Effector CD4-positive, alpha-beta T cell (primary cell): ENCODE data around the gene KCNJ3. TPM values are rescaled to one million over a fixed set of nuclear protein-coding genes. Genes with fewer than 3 reads are reported as not detected.

Source experiments
- DNase-seq: peaks from one replicate; pipeline ENCODE4 v3.0.0-alpha.2; 2020
- total RNA-seq: gene quantifications from one replicate; lab custom pipeline; 2026; lab: John Stamatoyannopoulos, UW

KCNJ3 gene, protein sequence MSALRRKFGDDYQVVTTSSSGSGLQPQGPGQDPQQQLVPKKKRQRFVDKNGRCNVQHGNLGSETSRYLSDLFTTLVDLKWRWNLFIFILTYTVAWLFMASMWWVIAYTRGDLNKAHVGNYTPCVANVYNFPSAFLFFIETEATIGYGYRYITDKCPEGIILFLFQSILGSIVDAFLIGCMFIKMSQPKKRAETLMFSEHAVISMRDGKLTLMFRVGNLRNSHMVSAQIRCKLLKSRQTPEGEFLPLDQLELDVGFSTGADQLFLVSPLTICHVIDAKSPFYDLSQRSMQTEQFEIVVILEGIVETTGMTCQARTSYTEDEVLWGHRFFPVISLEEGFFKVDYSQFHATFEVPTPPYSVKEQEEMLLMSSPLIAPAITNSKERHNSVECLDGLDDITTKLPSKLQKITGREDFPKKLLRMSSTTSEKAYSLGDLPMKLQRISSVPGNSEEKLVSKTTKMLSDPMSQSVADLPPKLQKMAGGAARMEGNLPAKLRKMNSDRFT
- total RNA-seq = not detected

GRCh38 chr2:154698296-154698720 lies at the start of gene KCNJ3:
TSS of gene KCNJ3 (plus strand) at chr2:154698695. CDS start at chr2:154698776, 81 bp downstream.
- no peak for DNase-seq

GRCh38 chr2:154655499-154655898 lies 43.0 kb upstream of the KCNJ3 start:
- no peak for DNase-seq

DNA sequence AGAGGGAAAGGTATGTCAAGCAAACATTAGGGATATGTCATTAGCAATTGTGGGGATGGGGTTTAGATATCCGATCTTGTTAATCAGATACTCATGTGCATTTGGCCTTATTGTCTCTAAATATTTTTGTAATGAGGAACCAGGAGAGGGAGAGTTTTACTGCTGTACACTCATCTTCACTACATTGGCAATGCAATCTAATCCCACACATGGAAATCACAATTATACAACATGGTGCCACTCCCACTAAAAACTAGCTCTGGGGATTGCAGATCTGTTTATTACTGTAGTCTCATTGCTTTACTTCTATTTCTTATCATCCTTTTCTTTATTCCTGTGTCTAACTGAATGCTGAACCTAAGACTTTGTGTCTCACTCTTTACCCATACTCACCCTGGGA lies 39.6 kb upstream of the KCNJ3 start:
- DNase-seq = no peak

DNA sequence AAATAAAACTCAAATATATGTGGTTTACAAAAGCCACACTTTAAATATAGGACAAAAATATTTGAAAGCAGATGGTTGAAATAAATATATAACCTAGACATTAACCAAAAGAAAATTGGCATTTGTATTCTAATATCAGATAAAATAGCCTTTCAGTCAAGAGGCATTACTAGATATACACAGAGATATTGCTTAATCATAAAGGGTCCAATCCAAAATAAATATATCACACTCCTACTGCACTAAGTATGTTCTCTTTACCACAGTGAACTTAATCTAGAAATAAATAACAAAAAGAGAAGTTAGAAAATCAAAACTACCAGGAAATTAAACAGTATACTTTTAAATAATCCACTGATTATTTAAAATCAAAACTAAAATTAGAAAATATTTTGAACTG lies 34.2 kb upstream of the KCNJ3 start:
- no peak for DNase-seq

DNA sequence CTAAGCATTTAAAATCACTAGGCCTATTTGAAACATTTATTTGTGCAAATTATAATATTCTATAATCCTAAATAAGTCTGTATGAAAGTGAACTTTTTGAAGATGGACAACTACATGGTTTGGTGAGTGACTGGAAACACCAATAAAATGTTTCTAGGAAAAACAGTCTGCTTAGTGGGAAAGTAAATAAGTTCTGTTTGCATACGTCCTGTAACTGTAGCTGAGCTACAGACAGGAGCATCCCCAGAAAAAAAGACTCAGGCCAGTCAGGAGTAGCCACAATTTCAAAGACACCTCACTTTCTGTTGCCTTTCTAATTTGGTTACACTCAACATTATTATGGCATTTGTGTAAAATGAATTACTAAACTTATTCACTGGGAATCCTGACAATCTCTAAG lies 28.4 kb upstream of the KCNJ3 start:
- no peak for DNase-seq

DNA sequence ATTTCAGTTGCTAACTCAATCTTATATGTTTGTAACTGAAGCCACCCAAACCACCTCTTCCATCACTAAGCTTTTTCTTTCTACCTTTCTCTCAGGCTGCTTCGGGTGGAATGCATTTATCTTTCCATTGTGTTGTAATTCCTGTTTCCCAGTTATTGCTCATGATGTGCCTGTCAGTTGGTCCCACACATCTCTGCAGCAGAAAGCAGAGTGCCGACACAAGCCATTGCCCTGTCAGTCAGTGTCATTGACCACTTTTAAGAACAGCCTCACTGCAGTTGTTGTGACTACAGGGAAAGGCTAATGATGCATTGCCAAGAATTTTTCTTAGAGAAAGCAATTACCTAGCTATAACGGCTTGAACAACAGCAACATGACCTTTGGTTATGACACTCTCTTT lies 24.8 kb upstream of the KCNJ3 start:
- DNase-seq = no peak

- DNase-seq = no peak
These were observed 21.1 kb upstream of the KCNJ3 start for GRCh38 chr2:154677401-154677800.

DNA sequence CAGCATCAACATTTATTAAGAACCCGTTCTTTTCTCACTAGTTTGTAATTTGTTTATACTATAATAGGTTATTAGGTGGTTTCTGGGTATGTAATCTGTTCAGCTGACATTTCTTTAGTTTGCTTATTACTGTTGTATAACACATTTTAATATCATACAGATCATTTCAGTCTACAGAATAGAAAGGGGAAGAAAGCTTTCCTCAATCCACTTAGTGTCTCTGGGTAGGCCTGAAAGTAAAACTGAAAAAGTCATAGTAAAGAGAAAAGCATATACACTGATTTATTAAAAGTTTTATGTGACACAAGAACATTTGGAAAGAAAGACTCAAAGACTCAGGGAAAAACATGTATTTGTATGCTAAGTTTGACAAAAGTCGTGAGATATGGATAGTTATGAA lies 16.8 kb upstream of the KCNJ3 start:
- no peak for DNase-seq

DNA sequence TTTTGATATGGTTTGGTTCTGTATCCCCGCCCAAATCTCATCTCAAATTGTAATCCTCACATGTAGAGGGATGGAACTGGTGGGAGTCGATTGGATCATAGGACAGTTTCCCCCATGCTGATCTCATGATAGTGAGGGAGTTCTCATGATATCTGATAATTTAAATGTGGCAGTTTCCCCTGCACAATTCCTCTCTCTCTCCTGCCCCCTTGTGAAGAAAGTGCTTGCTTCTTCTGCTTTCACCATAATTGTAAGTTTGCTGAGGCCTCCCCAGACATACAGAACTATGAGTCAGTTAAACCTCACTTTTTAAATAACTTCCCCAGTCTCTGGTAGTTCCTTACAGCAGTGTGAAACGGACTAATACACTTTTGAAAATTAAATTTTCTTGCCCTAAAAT lies 12.3 kb upstream of the KCNJ3 start:
- no peak for DNase-seq

GRCh38 chr2:154688373-154688772 lies 10.1 kb upstream of the KCNJ3 start:
- DNase-seq = no peak

DNA sequence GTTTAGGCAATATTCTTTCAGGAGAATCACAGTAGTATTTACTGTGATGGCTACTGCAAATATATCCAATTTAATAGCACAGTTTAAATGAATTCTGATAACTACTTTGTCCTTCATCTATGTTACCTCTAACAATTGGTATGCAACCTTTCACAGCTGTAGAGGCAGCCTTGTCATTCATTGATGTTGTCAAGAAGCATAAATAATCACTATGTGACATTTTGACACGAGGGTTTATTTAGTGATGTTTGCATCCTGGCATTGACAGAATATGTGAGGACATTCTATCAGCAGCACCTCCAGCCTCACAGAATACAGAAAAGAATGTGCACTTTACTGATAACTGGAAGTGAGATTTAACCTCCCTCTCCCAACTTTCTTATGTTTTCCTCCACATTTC lies 9.3 kb upstream of the KCNJ3 start:
- DNase-seq = no peak

- no peak for DNase-seq
These were observed 5.6 kb upstream of the KCNJ3 start for GRCh38 chr2:154692927-154693326.

DNA sequence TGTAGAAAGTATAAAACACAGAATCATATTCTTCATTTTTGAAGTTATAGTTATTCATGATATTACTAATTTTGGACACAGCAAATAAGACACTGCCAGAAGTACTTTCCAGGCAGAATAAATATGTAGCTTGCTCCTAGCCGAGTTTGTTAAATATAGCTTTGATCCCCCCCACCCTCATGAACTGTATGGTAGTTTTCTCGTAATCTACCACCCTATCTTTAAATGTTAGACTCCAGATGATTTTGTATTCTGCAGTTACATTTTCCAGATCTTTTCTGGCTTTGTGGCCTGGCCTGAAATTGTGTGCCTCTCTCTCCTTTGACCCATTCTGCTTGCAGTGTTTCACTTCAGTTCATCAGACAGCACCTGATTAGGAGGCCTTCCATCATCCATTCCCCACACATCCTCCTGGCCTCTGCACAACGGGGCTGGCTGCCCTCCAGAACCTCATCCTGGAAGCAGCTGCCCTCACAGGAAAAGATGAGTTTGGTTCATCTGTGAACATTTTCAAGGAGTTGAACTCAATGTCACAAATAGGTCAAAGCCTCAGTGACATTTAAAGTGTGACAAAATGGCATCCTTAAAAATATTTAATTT lies 4.7 kb upstream of the KCNJ3 start:
- DNase-seq = no peak

GRCh38 chr2:154694881-154695280 lies 3.6 kb upstream of the KCNJ3 start:
- no peak for DNase-seq

- DNase-seq = no peak
These were observed 2.1 kb upstream of the KCNJ3 start for GRCh38 chr2:154696369-154696768.

DNA sequence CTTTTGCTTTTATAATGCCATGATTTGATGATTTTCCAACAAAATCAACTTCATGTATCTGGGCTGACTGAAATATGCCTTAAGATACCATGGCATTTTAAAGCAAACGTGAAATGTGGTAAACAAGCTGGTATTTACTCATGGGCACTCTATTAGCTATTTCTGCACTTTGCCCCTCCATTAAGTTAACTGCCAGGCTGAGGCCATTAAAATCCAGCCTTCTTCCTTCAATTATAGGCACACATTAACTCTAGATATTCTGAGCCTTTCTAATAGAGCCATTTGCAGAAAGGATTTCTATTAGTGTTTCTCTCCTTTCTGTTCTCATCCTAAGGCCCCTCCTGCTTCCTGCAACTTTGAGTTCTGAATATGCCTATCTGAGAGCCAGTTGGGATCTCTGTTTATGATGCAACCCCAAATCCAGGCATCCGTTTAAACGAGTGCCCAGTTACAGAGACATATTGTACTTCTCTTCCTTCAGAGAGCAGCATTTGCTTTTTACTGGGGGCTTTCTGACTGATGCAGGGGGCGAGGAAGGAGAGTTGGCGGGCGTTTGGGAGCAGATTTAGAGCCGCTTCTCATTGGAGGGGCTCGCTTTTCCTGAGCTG lies 1.6 kb upstream of the KCNJ3 start:
- DNase-seq = no peak

DNA sequence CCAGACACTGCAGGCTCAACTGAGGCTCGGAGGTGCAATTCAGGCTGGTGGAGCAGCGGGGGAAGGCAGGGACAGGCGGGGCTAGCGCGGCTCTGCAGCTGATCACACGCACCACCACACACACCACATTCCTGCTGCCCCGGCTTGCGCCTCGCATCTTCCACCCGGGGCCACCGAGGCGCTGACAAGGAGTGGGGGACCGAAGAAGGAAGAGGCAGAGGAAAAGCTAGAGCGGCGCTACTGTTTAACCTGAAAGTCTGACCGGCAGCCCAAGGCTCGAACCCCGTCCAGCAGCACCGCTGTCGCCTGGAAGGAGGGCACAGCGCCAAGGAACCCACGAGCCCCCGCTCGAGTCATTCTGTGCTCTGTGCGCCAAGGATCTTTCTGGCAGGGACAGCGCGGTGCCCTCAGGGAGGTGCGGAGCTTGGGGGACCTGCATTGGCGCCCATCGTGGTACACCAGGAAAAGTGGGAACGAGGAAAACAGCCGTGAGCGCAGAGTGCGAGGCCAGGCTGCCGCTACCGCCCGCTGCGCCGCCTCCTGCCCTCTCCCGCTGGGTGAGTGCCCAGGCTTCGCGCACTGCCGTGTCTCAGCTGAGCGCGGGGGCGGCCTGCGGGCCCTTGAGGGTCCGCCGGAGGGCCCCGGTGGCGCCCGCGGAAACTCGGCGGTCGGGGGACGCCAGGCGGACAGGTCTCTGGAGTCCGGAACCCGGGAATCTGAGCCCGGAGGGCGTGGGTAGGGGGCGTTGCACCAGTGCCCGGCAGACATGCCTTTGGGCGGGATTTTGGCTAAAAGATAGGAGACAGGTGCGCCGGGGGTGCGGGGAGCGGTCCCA lies 860 bp upstream of the KCNJ3 start:
- DNase-seq = no peak

DNA sequence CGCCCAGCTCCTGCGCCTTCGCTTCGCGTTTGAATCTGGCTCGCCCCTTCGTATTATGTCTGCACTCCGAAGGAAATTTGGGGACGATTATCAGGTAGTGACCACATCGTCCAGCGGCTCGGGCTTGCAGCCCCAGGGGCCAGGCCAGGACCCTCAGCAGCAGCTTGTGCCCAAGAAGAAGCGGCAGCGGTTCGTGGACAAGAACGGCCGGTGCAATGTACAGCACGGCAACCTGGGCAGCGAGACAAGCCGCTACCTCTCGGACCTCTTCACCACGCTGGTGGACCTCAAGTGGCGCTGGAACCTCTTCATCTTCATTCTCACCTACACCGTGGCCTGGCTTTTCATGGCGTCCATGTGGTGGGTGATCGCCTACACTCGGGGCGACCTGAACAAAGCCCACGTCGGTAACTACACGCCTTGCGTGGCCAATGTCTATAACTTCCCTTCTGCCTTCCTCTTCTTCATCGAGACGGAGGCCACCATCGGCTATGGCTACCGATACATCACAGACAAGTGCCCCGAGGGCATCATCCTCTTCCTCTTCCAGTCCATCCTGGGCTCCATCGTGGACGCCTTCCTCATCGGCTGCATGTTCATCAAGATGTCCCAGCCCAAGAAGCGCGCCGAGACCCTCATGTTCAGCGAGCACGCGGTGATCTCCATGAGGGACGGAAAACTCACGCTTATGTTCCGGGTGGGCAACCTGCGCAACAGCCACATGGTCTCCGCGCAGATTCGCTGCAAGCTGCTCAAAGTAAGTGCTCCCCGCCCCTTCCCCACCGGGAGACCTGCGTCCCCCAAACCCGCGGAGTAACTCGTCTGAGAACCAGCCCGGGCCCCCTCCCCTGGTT lies 453 bp downstream of the KCNJ3 start:
- DNase-seq = no peak

GRCh38 chr2:154699575-154699930 lies 1.1 kb downstream of the KCNJ3 start:
- no peak for DNase-seq

DNA sequence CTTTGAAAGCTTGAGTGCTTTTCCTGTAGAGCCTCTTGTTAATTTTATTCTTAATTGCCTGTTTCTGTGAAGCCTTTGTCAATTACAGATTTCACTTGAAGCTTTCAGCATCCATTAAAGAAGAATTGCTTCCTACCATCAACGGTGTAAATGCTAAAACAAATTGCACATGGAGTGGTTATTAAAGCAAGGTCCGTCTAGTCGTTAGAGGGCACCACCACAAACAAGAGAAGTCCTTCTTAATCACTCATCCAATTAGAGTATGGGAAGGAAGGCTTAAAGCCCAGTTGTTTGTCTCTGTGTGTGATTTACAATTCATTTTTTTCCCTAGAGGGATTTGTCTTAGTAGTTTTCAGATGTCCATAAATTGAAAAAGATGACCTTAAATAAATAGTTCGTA lies 1.6 kb downstream of the KCNJ3 start:
- no peak for DNase-seq

DNA sequence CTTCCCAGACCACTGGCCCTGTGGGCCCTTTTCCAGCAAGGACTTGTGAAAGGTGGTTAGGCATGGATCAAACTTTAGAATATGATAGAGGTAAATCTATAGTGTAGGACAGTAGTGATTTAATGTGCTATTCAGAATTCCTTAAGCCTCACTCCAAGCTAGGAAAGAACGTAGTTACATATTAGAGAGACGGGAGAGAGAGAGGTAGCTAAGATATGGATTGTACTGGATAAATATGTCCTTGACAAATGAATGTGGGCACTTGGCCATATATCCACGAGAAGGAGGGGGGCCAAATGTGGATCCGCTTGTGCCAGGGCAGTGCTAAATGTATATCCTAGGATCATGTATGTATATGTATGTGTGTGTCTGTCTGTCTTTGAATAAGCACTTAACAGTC lies 6.5 kb downstream of the KCNJ3 start:
- no peak for DNase-seq

GRCh38 chr2:154706660-154707059 lies 8.2 kb downstream of the KCNJ3 start:
- no peak for DNase-seq
